HUES64 (cell line): Measurements from ENCODE around the gene IL3.
"Not testable (repeated sequence)": the region's sequence is repeated elsewhere in the genome, so short reads cannot be mapped to it uniquely, and the experiment has no call there.

Experiments
- H3K27ac ChIP-seq: 2 replicates; pipeline ENCODE4 v1.7.0; 2013; ENCODE audit warnings: low read depth, low read length, inconsistent platforms
- H3K27me3 ChIP-seq: 2 replicates; pipeline ENCODE4 v1.6.1; 2013; ENCODE audit warnings: mild to moderate bottlenecking, low read length; ENCODE audit not compliant: insufficient read depth
- H3K36me3 ChIP-seq: 2 replicates; pipeline ENCODE4 v1.6.1; 2013; ENCODE audit warnings: mild to moderate bottlenecking, low read length; ENCODE audit not compliant: insufficient read depth
- H3K4me1 ChIP-seq: 2 replicates; pipeline ENCODE4 v1.6.1; 2013; ENCODE audit warnings: mild to moderate bottlenecking, low read length, moderate library complexity; ENCODE audit not compliant: insufficient read depth
- H3K4me3 ChIP-seq: 2 replicates; pipeline ENCODE4 v1.5.1; 2013; ENCODE audit warnings: mild to moderate bottlenecking, low read length, moderate library complexity
- H3K9ac ChIP-seq: 2 replicates; pipeline ENCODE4 v1.6.1; 2013; ENCODE audit warnings: mild to moderate bottlenecking, low read depth, low read length
- H3K9me3 ChIP-seq: 2 replicates; pipeline ENCODE4 v1.6.1; 2013; ENCODE audit warnings: low read depth, low read length; ENCODE audit not compliant: insufficient read depth
- WGBS: fragments of 150-250, 120-280 bp; methylation state at CpG from one replicate; pipeline ENCODE4 v1.1.7; 2013; ENCODE audit warnings: missing lambda C conversion rate; 5-methylcytosine and 5-hydroxymethylcytosine counted together

IL3 gene

GRCh38 chr5:132108957-132109356, 48.5 kb downstream of the IL3 start:
- not testable (repeated sequence) for H3K4me1 ChIP-seq, H3K4me3 ChIP-seq, H3K36me3 ChIP-seq, H3K27me3 ChIP-seq, H3K9ac ChIP-seq, H3K27ac ChIP-seq, H3K9me3 ChIP-seq
- 87% methylated on average over 3 of the region's 4 CpGs for WGBS

GRCh38 chr5:132109494-132110053, 49.1 kb downstream of the IL3 start:
- no peak overlapping the region for H3K27ac ChIP-seq
- no peaks in the 10 kb centered on the region for H3K36me3 ChIP-seq
- no peaks in the 10 kb centered on the region for H3K27me3 ChIP-seq
- H3K4me1 ChIP-seq, result no peaks in the 10 kb centered on the region
- no peaks in the 10 kb centered on the region for H3K9me3 ChIP-seq
- no peak overlapping the region for H3K9ac ChIP-seq
- H3K4me3 ChIP-seq, result no peak overlapping the region
- WGBS, result 95% methylated on average over 3 of the region's 3 CpGs

GRCh38 chr5:132110195-132110594, 49.7 kb downstream of the IL3 start:
- WGBS, result 78% methylated on average over 3 of the region's 3 CpGs
- no peak overlapping the region for H3K27ac ChIP-seq

GRCh38 chr5:132110930-132111329, 50.5 kb downstream of the IL3 start:
- H3K9me3 ChIP-seq, result no peaks in the 10 kb centered on the region
- no peak overlapping the region for H3K9ac ChIP-seq
- no peak overlapping the region for H3K27ac ChIP-seq
- no peaks in the 10 kb centered on the region for H3K27me3 ChIP-seq
- no peak overlapping the region for H3K4me3 ChIP-seq
- no peaks in the 10 kb centered on the region for H3K4me1 ChIP-seq
- H3K36me3 ChIP-seq, result no peaks in the 10 kb centered on the region

More at GRCh38 chr5:132110195-132110594, 49.7 kb downstream of the IL3 start:
- H3K36me3 ChIP-seq, result no peaks in the 10 kb centered on the region
- no peak overlapping the region for H3K4me3 ChIP-seq
- H3K4me1 ChIP-seq, result no peaks in the 10 kb centered on the region
- no peaks in the 10 kb centered on the region for H3K27me3 ChIP-seq
- no peak overlapping the region for H3K9ac ChIP-seq
- no peaks in the 10 kb centered on the region for H3K9me3 ChIP-seq

- Histone ChIP-seq H3K27ac (no peak overlapping the region), H3K27me3 (no peaks in the 10 kb centered on the region), H3K4me3 (no peak overlapping the region), H3K9me3 (no peaks in the 10 kb centered on the region), H3K4me1 (no peaks in the 10 kb centered on the region), H3K36me3 (no peaks in the 10 kb centered on the region), H3K9ac (no peak overlapping the region)
- 95% methylated on average over 3 of the region's 3 CpGs for WGBS
Measured at GRCh38 chr5:132112111-132112510, 51.7 kb downstream of the IL3 start.
